ENCODE data around the gene PRKN.

PRKN gene

GRCh38 chr6:161394437-161394836, 1333.1 kb downstream of the PRKN start:
- no peak for DNase-seq

GRCh38 chr6:161393839-161394364, 1333.7 kb downstream of the PRKN start:
- DNase-seq, result peak; percentile 84

- no peak for DNase-seq
Measured at GRCh38 chr6:161393292-161393691, 1334.3 kb downstream of the PRKN start.

- DNase-seq, result no peak
Measured at GRCh38 chr6:161389756-161390155, 1337.8 kb downstream of the PRKN start.

GRCh38 chr6:161383951-161384350, 1343.6 kb downstream of the PRKN start:
- no peak for DNase-seq

GRCh38 chr6:161379834-161380582, 1347.6 kb downstream of the PRKN start:
- no peak for DNase-seq

GRCh38 chr6:161378115-161378514, 1349.5 kb downstream of the PRKN start:
- DNase-seq, result no peak

- no peak for DNase-seq
Measured at GRCh38 chr6:161377116-161377515, 1350.5 kb downstream of the PRKN start.

GRCh38 chr6:161376367-161376766, 1351.2 kb downstream of the PRKN start:
- no peak for DNase-seq

- DNase-seq, result peak; percentile 81
Measured at GRCh38 chr6:161374971-161375873, 1352.3 kb downstream of the PRKN start.

GRCh38 chr6:161373905-161374451, 1353.6 kb downstream of the PRKN start:
- DNase-seq, result peak; percentile 76

GRCh38 chr6:161372422-161372793, 1355.2 kb downstream of the PRKN start:
- no peak for DNase-seq

- peak; percentile 68 for DNase-seq
Measured at GRCh38 chr6:161370880-161371279, 1356.7 kb downstream of the PRKN start.

GRCh38 chr6:161369339-161369738, 1358.2 kb downstream of the PRKN start:
- no peak for DNase-seq

- DNase-seq, result no peak
Measured at GRCh38 chr6:161368514-161368913, 1359.1 kb downstream of the PRKN start.

- DNase-seq, result no peak
Measured at GRCh38 chr6:161367472-161367871, 1360.1 kb downstream of the PRKN start.

- DNase-seq, result no peak
Measured at GRCh38 chr6:161366301-161366923, 1361.2 kb downstream of the PRKN start.

GRCh38 chr6:161365633-161366032, 1361.9 kb downstream of the PRKN start:
- DNase-seq, result no peak

- no peak for DNase-seq
Measured at GRCh38 chr6:161363286-161363685, 1364.3 kb downstream of the PRKN start.

GRCh38 chr6:161362266-161362665, 1365.3 kb downstream of the PRKN start:
- DNase-seq, result no peak

GRCh38 chr6:161361529-161361928, 1366.0 kb downstream of the PRKN start:
- DNase-seq, result no peak

- DNase-seq, result no peak
Measured at GRCh38 chr6:161360520-161360919, 1367.0 kb downstream of the PRKN start.

GRCh38 chr6:161359618-161359945, 1368.0 kb downstream of the PRKN start:
- no peak for DNase-seq
